Breast epithelium (tissue), 3 donors: Measurements from ENCODE around the gene SYT9.

Source experiments
- CTCF ChIP-seq, 3 donors: fragments of 450-650 bp; IDR thresholded peaks; one replicate each; pipeline ENCODE4 v1.5.1; 2016 to 2017; ENCODE audit warnings: antibody characterized with exemption in 3 of 3, mild to moderate bottlenecking in 3 of 3, moderate library complexity in 3 of 3
- POLR2A ChIP-seq: fragments of 450-650 bp; IDR thresholded peaks from one replicate; pipeline ENCODE4 v1.6.1; 2016; ENCODE audit warnings: antibody characterized with exemption, mild to moderate bottlenecking, moderate library complexity

- TF ChIP-seq POLR2A: no peak
- no peak for TF ChIP-seq CTCF (IDR thresholded peaks at IDR 0.05)
These were observed 11.0 kb downstream of the SYT9 start for GRCh38 chr11:7262672-7263071.
